ENCODE results near the gene SEMA3C.

- TF ChIP-seq CTCF (IDR thresholded peaks at IDR 0.05; ENCODE audit: low read depth, low read length, poor library complexity, severe bottlenecking) (no peak), EZH2phosphoT487 (IDR thresholded peaks at IDR 0.05; ENCODE audit: borderline replicate concordance, low read length) (no peak)
Measured at GRCh38 chr7:80837345-80837744, 81.5 kb downstream of the SEMA3C start.

Data from DOHH2 (cell line).